RWPE2 (cell line): ENCODE results near the gene SLC35F4.
A peak's percentile ranks its signal among the peaks of the same experiment; 100 is the strongest.

Experiments
- ATAC-seq: fragments of 200-7000 bp; cut with Tn5 transposase; 3 replicates; pipeline ENCODE4 v1.9.1; 2021; ENCODE audit warnings: low read depth
- DNase-seq: peaks from one replicate; pipeline ENCODE4 v3.0.0-alpha.2; 2020; ENCODE audit warnings: low spot score
- H3K27ac ChIP-seq: fragments of 450-650 bp; 2 replicates; pipeline ENCODE4 v1.5.1; 2017; ENCODE audit warnings: mild to moderate bottlenecking; ENCODE audit not compliant: poor library complexity, severe bottlenecking
- H3K27me3 ChIP-seq: fragments of 250-450 bp; sonication (Bioruptor Pico); 2 replicates; pipeline ENCODE4 v1.5.1; 2021; ENCODE audit warnings: mild to moderate bottlenecking, moderate library complexity; ENCODE audit not compliant: insufficient read depth, poor library complexity, severe bottlenecking
- H3K36me3 ChIP-seq: fragments of 250-450 bp; sonication (Bioruptor Pico); 2 replicates; pipeline ENCODE4 v1.5.1; 2020; ENCODE audit warnings: low read depth, mild to moderate bottlenecking, moderate library complexity
- H3K4me1 ChIP-seq: fragments of 250-450 bp; sonication (Bioruptor Pico); 2 replicates; pipeline ENCODE4 v1.5.1; 2021; ENCODE audit warnings: mild to moderate bottlenecking, moderate library complexity; ENCODE audit not compliant: insufficient read depth, poor library complexity, severe bottlenecking
- H3K4me3 ChIP-seq: fragments of 250-450 bp; sonication (Bioruptor Pico); 2 replicates; pipeline ENCODE4 v1.5.1; 2021; ENCODE audit warnings: mild to moderate bottlenecking, moderate library complexity; ENCODE audit not compliant: severe bottlenecking
- H3K9me3 ChIP-seq: fragments of 250-450 bp; sonication (Bioruptor Pico); 2 replicates; pipeline ENCODE4 v1.5.1; 2021; ENCODE audit warnings: mild to moderate bottlenecking, moderate library complexity; ENCODE audit not compliant: severe bottlenecking
- TF ChIP-seq, protein P1 (sequence below): fragments of 450-650 bp; IDR thresholded peaks from one replicate; pipeline ENCODE4 v1.5.1; 2017; ENCODE audit warnings: mild to moderate bottlenecking, moderate library complexity; ENCODE audit not compliant: poor library complexity, severe bottlenecking

Gene SLC35F4

DNA sequence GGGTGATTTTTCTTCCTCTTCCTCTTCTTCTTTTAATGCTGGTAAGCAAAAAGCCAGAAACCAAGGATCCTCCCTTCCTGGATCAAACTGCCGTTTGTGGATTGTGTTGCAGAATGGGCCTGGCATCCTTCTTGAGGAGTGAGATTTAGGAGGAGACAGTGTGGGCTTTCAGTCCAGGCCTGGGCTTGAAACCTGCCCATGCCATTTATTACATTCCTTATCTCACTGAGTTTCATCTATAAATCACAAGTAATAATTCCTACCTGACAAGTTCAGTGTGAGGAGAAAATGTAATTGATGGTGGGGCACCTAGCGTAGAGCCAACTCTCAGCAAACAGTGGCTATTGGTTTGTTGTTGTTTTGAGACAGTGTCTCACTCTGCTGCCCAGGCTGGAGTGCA lies 126.4 kb downstream of the SLC35F4 start:
- DNase-seq (no peak), ATAC-seq (no peak)
- H3K27ac ChIP-seq, result no peak overlapping the region
- TF ChIP-seq, protein P1, sequence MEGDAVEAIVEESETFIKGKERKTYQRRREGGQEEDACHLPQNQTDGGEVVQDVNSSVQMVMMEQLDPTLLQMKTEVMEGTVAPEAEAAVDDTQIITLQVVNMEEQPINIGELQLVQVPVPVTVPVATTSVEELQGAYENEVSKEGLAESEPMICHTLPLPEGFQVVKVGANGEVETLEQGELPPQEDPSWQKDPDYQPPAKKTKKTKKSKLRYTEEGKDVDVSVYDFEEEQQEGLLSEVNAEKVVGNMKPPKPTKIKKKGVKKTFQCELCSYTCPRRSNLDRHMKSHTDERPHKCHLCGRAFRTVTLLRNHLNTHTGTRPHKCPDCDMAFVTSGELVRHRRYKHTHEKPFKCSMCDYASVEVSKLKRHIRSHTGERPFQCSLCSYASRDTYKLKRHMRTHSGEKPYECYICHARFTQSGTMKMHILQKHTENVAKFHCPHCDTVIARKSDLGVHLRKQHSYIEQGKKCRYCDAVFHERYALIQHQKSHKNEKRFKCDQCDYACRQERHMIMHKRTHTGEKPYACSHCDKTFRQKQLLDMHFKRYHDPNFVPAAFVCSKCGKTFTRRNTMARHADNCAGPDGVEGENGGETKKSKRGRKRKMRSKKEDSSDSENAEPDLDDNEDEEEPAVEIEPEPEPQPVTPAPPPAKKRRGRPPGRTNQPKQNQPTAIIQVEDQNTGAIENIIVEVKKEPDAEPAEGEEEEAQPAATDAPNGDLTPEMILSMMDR, result no peak
- H3K27me3 ChIP-seq, result no peaks in the 10 kb centered on the region
- H3K9me3 ChIP-seq, result no peaks in the 10 kb centered on the region
- no peaks in the 10 kb centered on the region for H3K36me3 ChIP-seq
- no peak overlapping the region for H3K4me3 ChIP-seq
- H3K4me1 ChIP-seq, result peaks cover 10% of the 10 kb centered on the region

- Histone ChIP-seq H3K27me3 (no peaks in the 10 kb centered on the region), H3K4me3 (no peak overlapping the region), H3K27ac (no peak overlapping the region), H3K4me1 (peaks cover 20% of the 10 kb centered on the region), H3K36me3 (no peaks in the 10 kb centered on the region), H3K9me3 (no peaks in the 10 kb centered on the region)
- DNase-seq (no peak), ATAC-seq (no peak)
- TF ChIP-seq, protein P1, result no peak
Observed at GRCh38 chr14:57737598-57737997, 128.3 kb downstream of the SLC35F4 start.

GRCh38 chr14:57736391-57736790 lies 129.5 kb downstream of the SLC35F4 start:
- H3K36me3 ChIP-seq, result no peaks in the 10 kb centered on the region
- DNase-seq, result no peak
- H3K4me3 ChIP-seq, result no peak overlapping the region
- TF ChIP-seq, protein P1, result no peak
- no peak overlapping the region for H3K27ac ChIP-seq
- ATAC-seq, result peak; percentile 70
- no peaks in the 10 kb centered on the region for H3K9me3 ChIP-seq
- H3K4me1 ChIP-seq, result peaks cover 21% of the 10 kb centered on the region
- H3K27me3 ChIP-seq, result no peaks in the 10 kb centered on the region

DNA sequence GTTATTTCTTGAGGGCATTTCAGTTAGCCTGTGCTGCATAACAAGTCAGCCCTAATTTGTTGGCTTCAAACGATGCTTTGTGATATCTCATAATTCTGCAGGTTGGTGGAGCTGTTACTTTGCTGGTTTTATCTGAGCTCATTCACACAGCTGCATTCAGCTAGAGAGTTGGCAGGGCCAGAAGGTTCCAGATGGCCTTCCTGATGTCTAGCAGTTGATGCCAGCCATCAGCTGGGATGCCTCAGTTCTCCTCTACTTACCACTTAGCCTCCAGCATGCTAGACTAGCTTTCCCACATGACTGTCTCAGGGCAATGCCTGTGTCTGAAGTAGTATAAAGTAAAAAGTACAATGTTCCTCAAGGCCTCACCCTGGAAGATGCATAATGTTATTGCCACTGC lies 130.6 kb downstream of the SLC35F4 start:
- ATAC-seq (no peak), DNase-seq (no peak)
- no peak overlapping the region for H3K4me3 ChIP-seq
- TF ChIP-seq, protein P1, result no peak
- peaks cover 21% of the 10 kb centered on the region for H3K4me1 ChIP-seq
- H3K27ac ChIP-seq, result no peak overlapping the region
- H3K36me3 ChIP-seq, result no peaks in the 10 kb centered on the region
- H3K9me3 ChIP-seq, result no peaks in the 10 kb centered on the region
- H3K27me3 ChIP-seq, result no peaks in the 10 kb centered on the region

DNA sequence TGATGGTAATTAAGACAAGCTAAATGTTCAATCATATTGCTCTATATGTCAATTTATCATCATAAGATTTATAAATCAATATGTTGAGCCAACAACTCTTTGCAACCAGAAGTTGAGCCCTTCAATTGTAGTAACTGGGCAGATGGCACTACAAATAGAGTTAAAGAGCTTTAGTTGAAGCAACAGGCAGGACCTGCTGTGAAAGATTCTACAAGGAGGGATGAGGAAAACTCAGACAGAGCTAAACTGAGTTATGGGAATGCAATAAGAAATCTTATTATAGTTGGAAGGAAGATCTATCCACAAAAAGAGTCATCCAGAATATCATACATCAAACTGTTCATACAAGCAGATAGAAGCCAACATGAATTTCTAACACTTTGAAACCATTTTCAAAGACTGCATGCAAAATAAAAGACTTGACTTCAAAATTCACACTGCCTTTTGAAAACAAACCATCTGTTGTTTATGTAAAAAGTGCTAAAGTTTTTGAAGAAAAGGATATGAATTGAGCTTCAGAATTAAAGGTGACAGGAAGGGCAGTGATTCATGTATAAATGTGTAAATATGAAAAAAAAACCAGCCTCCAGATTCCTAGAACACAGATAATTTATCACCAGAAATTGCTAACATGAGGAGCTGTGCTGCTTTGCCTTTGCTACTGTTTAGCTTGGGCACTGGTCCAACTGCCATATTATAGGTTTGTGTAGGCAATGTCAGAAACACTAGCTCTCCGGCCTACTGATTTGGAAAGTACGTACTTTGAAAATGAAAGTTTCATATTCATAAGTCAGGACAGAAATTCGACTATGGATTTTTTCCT lies 133.2 kb downstream of the SLC35F4 start:
- Histone ChIP-seq H3K27me3 (no peaks in the 10 kb centered on the region), H3K9me3 (no peaks in the 10 kb centered on the region), H3K4me3 (no peak overlapping the region), H3K4me1 (peaks cover 21% of the 10 kb centered on the region), H3K36me3 (no peaks in the 10 kb centered on the region), H3K27ac (no peak overlapping the region)
- TF ChIP-seq, protein P1, result no peak
- ATAC-seq, result peak; percentile 72
- DNase-seq, result no peak
